A549 (cell line): ENCODE results near the gene COG5. TPM values are rescaled to one million over a fixed set of nuclear protein-coding genes. Genes with fewer than 3 reads are reported as not detected.

ENCODE experiments used
- ATAC-seq, 2 experiments: fragments of 200-7000 bp in 1 of 2; fragments of >200 bp in 1 of 2; cut with Nextera tagmentation in 1 of 2; cut with Tn5 transposase in 1 of 2; 3 replicates each; pipeline versions ENCODE4 v1.8.0 to v1.9.1; 2018 to 2020; ENCODE audit warnings: mild to moderate bottlenecking in 1 of 2, moderate library complexity in 1 of 2
- CTCF ChIA-PET: fragments of 300-600 bp; sonication (Branson Sonifier 250); formaldehyde crosslinking; extraction: SDS; loops from one replicate; lab custom pipeline; 2021; ENCODE audit warnings: antibody characterized with exemption, inconsistent platforms; lab: Yijun Ruan, JAX
- POLR2A ChIA-PET: fragments of 350-600 bp; formaldehyde crosslinking; extraction: SDS; loops from one replicate; lab custom pipeline; 2021; ENCODE audit warnings: antibody characterized with exemption, inconsistent platforms; lab: Yijun Ruan, JAX
- DNase-seq, 2 experiments: peaks; one replicate each; pipeline versions ENCODE4 v3.0.0 to v3.0.0-alpha.2; 2011 to 2016; ENCODE audit warnings: low read depth in 1 of 2, low spot score in 1 of 2
- FAIRE-seq: peaks from 2 replicates; lab custom pipeline; 2011; peaks lifted over from hg19 to GRCh38; lab: Jason Lieb, UNC
- H3K27ac ChIP-seq, 2 experiments: fragments of >200 bp; sonication (Bioruptor Twin); formaldehyde crosslinking; 3 replicates each; pipeline ENCODE4 v1.5.1; 2016 to 2017
- H3K4me1 ChIP-seq: fragments of >200 bp; sonication (Bioruptor Twin); formaldehyde crosslinking; 3 replicates; pipeline ENCODE4 v1.6.1; 2016
- H3K4me2 ChIP-seq: fragments of >200 bp; sonication (Bioruptor Twin); formaldehyde crosslinking; 3 replicates; pipeline ENCODE4 v1.6.1; 2016
- H3K4me3 ChIP-seq: fragments of >200 bp; sonication (Bioruptor Twin); formaldehyde crosslinking; 3 replicates; pipeline ENCODE4 v1.5.1; 2016
- H3K9me3 ChIP-seq: fragments of >200 bp; sonication (Bioruptor Twin); formaldehyde crosslinking; 3 replicates; pipeline ENCODE4 v1.6.1; 2016
- ATOH8 ChIP-seq: fragments of 250-450 bp; sonication (Bioruptor Pico); IDR thresholded peaks from 2 replicates; pipeline ENCODE4 v1.5.0; 2020; ENCODE audit warnings: low read depth, mild to moderate bottlenecking, moderate library complexity
- CBX2 ChIP-seq: fragments of 200-600 bp; sonication (generic); IDR thresholded peaks from 2 replicates; pipeline ENCODE4 v1.6.1; 2016; ENCODE audit warnings: low read depth, mild to moderate bottlenecking, borderline replicate concordance
- EHF ChIP-seq: fragments of 250-450 bp; sonication (Bioruptor Pico); IDR thresholded peaks from 2 replicates; pipeline ENCODE4 v1.5.0; 2020; ENCODE audit warnings: mild to moderate bottlenecking
- HES2 ChIP-seq: fragments of >200 bp; sonication (Bioruptor Twin); formaldehyde crosslinking; IDR thresholded peaks from 2 replicates; pipeline ENCODE4 v1.6.1; 2016
- HEYL ChIP-seq: fragments of 250-450 bp; sonication (Bioruptor Pico); IDR thresholded peaks from 2 replicates; pipeline ENCODE4 v1.8.0; 2021; ENCODE audit warnings: mild to moderate bottlenecking, moderate library complexity
- HMGXB4 ChIP-seq: fragments of 250-450 bp; sonication (Bioruptor Pico); IDR thresholded peaks from 2 replicates; pipeline ENCODE4 v1.5.0; 2021; ENCODE audit warnings: mild to moderate bottlenecking, moderate library complexity, borderline replicate concordance
- JUN ChIP-seq, 2 experiments: fragments of >200 bp; sonication (Bioruptor Twin); formaldehyde crosslinking; IDR thresholded peaks; 2 replicates in 1 of 2; 3 replicates in 1 of 2; pipeline ENCODE4 v1.6.1; 2016 to 2017
- JUNB ChIP-seq: fragments of >200 bp; sonication (Bioruptor Twin); formaldehyde crosslinking; IDR thresholded peaks from 2 replicates; pipeline ENCODE4 v1.6.1; 2016
- KDM5A ChIP-seq: fragments of 200-600 bp; sonication (generic); IDR thresholded peaks from 2 replicates; pipeline ENCODE4 v1.6.1; 2016; ENCODE audit warnings: antibody characterized with exemption, mild to moderate bottlenecking
- MAFK ChIP-seq: fragments of 450-650 bp; IDR thresholded peaks from 2 replicates; pipeline ENCODE4 v1.6.1; 2014; ENCODE audit not compliant: partially characterized antibody
- MAZ ChIP-seq: fragments of 150-350 bp; IDR thresholded peaks from 2 replicates; pipeline ENCODE4 v1.6.1; 2014; ENCODE audit warnings: antibody characterized with exemption, low read depth, low read length, borderline replicate concordance
- NFE2L2 ChIP-seq: fragments of 150-350 bp; conservative IDR thresholded peaks from 2 replicates; pipeline ENCODE4 v1.6.1; 2014; ENCODE audit warnings: low read length
- NR3C1 ChIP-seq: fragments of >200 bp; sonication (Bioruptor Twin); formaldehyde crosslinking; IDR thresholded peaks from 3 replicates; pipeline ENCODE4 v1.6.1; 2017
- POLR2A ChIP-seq: IDR thresholded peaks from 2 replicates; pipeline ENCODE4 v1.6.1; 2012; ENCODE audit warnings: mild to moderate bottlenecking, low read length
- POLR2AphosphoS2 ChIP-seq: conservative IDR thresholded peaks from 2 replicates; pipeline ENCODE4 v1.6.1; 2012; ENCODE audit warnings: low read length, improper control_type of control experiment, inconsistent platforms
- RAD21 ChIP-seq, 2 experiments: fragments of >200 bp in 1 of 2; sonication (Bioruptor Twin) in 1 of 2; formaldehyde crosslinking in 1 of 2; IDR thresholded peaks in 1 of 2; conservative IDR thresholded peaks in 1 of 2; 2 replicates in 1 of 2; 3 replicates in 1 of 2; pipeline ENCODE4 v1.6.1; 2012 to 2018; ENCODE audit warnings: inconsistent platforms in 1 of 2
- RFX5 ChIP-seq: fragments of 450-650 bp; IDR thresholded peaks from 2 replicates; pipeline ENCODE4 v1.7.1; 2014; ENCODE audit warnings: antibody characterized with exemption, mild to moderate bottlenecking, moderate library complexity
- RNF2 ChIP-seq: fragments of 200-600 bp; sonication (generic); IDR thresholded peaks from 2 replicates; pipeline ENCODE4 v1.6.1; 2016; ENCODE audit warnings: low read depth, mild to moderate bottlenecking, antibody characterized with exemption, moderate library complexity, borderline replicate concordance
- SMC3 ChIP-seq: fragments of >200 bp; sonication (Bioruptor Twin); formaldehyde crosslinking; IDR thresholded peaks from 3 replicates; pipeline ENCODE4 v1.6.1; 2018; ENCODE audit warnings: inconsistent platforms
- TFCP2L1 ChIP-seq: fragments of 250-450 bp; sonication (Bioruptor Pico); IDR thresholded peaks from 2 replicates; pipeline ENCODE4 v1.5.0; 2021; ENCODE audit warnings: mild to moderate bottlenecking
- TP53 ChIP-seq: fragments of 250-450 bp; sonication (Bioruptor Pico); IDR thresholded peaks from 2 replicates; pipeline ENCODE4 v1.5.0; 2021; ENCODE audit warnings: mild to moderate bottlenecking, moderate library complexity
- ZSCAN20 ChIP-seq: fragments of 250-450 bp; sonication (Bioruptor Pico); IDR thresholded peaks from 2 replicates; pipeline ENCODE4 v1.8.0; 2022; ENCODE audit warnings: mild to moderate bottlenecking, moderate library complexity
- WGBS: methylation state at CpG from one replicate; pipeline ENCODE4 v1.1.6; 2017; ENCODE audit errors: missing lambda C conversion rate; 5-methylcytosine and 5-hydroxymethylcytosine counted together
- polyA plus RNA-seq, 4 experiments: library from polyadenylated mRNA; depleted of rRNA in 3 of 4; stranded (reverse); fragments of >200 nt; fragmentation: RNase III in 1 of 4; extraction: RNeasy Plus Mini Kit Qiagen cat#74134 plus additional on column Dnase treatment in 1 of 4; gene quantifications; 2 replicates in 3 of 4; 3 replicates in 1 of 4; pipeline ENCODE4 v1.2.3, GENCODE V29; 2011 to 2017

COG5 gene
- polyA plus RNA-seq, 2 of the 4 experiments (the other 2 are of a cell fraction) = 22.5 to 44.0 TPM

- TF ChIP-seq HMGXB4 (CRISPR knock-in tag) = no peak
These were observed 191.4 kb downstream of the COG5 start (continued) for GRCh38 chr7:107372298-107372697.

- ATAC-seq (no peak), FAIRE-seq (no peak), DNase-seq (no peak)
- ChIA-PET CTCF (interaction anchor here (0.6 kb wide), 1 partner anchor 253 kb away, joined by 3 read pairs; no protein-coding TSS in a partner anchor), POLR2A (no interaction called here)
- Histone ChIP-seq H3K4me1 (no peaks in the 10 kb centered on the region), H3K4me3 (no peak overlapping the region), H3K9me3 (no peaks in the 10 kb centered on the region), H3K27ac (no peak overlapping the region), H3K4me2 (no peak overlapping the region)
- TF ChIP-seq ATOH8 (no peak), NR3C1 (no peak), MAZ (no peak), RFX5 (no peak), POLR2A (no peak)
- 82% methylated on average over 1 of the region's 1 CpG for WGBS
These were observed 192.9 kb downstream of the COG5 start for GRCh38 chr7:107370816-107371215.

GRCh38 chr7:107364787-107365186, 198.9 kb downstream of the COG5 start:
- DNase-seq = no peak
- Histone ChIP-seq H3K27ac (no peak overlapping the region), H3K4me2 (no peak overlapping the region), H3K4me3 (no peak overlapping the region), H3K9me3 (peaks cover 6% of the 10 kb centered on the region; the same call in 1 of the 3 replicates), H3K4me1 (no peaks in the 10 kb centered on the region)
- no peak for FAIRE-seq
- 90% methylated on average over 1 of the region's 1 CpG for WGBS
- TF ChIP-seq TP53 (no peak), CBX2 (no peak), MAFK (no peak), HEYL (CRISPR knock-in tag) (no peak), HMGXB4 (CRISPR knock-in tag) (no peak), RAD21 (conservative IDR thresholded peaks at IDR 0.05 in 1 of 2, IDR thresholded peaks at IDR 0.05 in 1 of 2) (no peak), RFX5 (no peak), RNF2 (no peak), HES2 (no peak), POLR2AphosphoS2 (no peak), KDM5A (no peak), ZSCAN20 (CRISPR knock-in tag) (no peak), EHF (CRISPR knock-in tag) (no peak), JUN (IDR thresholded peaks at IDR 0.05) (no peak), NFE2L2 (no peak), NR3C1 (no peak), SMC3 (no peak), JUNB (no peak), TFCP2L1 (CRISPR knock-in tag) (no peak)
- TF ChIP-seq, all 56 proteins: peak for 0
- POLR2A ChIA-PET = no interaction called here
- CTCF ChIA-PET = no interaction called here
- ATAC-seq = no peak
